AG09319 (cell line): ENCODE results near the gene SUV39H2.
A peak's percentile ranks its signal among the peaks of the same experiment; 100 is the strongest.
"Not testable (repeated sequence)": the region's sequence is repeated elsewhere in the genome, so short reads cannot be mapped to it uniquely, and the experiment has no call there.

Source experiments
- DNase-seq: peaks from one replicate; pipeline ENCODE4 v3.0.0-alpha.2; 2010; ENCODE audit warnings: low read depth; ENCODE audit errors: extremely low read depth
- TF ChIP-seq, protein P1 (sequence below): IDR thresholded peaks from 2 replicates; pipeline ENCODE4 v1.5.1; 2011; ENCODE audit warnings: low read depth, mild to moderate bottlenecking, inconsistent platforms, low read length, moderate library complexity

SUV39H2 gene

DNA sequence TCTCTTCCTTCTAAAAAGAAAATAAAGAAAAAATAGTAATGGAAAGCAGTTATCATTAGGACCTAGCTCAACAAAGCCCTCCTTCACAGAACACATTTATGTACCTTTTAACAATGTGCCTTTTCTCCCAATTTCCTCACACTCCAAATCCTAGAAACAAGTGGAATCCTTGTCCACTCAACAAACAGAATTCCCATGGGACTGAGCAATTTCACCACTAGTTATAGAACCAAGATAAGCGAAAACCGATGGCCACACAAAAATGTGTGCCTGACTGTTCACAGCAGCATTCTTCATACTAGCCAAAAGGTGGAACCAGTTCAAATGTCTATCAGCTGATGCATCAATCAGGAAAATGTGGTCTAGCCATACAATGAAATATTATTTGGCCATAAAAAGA, 57.9 kb downstream of the SUV39H2 start:
- no peak for DNase-seq
- TF ChIP-seq, protein P1, sequence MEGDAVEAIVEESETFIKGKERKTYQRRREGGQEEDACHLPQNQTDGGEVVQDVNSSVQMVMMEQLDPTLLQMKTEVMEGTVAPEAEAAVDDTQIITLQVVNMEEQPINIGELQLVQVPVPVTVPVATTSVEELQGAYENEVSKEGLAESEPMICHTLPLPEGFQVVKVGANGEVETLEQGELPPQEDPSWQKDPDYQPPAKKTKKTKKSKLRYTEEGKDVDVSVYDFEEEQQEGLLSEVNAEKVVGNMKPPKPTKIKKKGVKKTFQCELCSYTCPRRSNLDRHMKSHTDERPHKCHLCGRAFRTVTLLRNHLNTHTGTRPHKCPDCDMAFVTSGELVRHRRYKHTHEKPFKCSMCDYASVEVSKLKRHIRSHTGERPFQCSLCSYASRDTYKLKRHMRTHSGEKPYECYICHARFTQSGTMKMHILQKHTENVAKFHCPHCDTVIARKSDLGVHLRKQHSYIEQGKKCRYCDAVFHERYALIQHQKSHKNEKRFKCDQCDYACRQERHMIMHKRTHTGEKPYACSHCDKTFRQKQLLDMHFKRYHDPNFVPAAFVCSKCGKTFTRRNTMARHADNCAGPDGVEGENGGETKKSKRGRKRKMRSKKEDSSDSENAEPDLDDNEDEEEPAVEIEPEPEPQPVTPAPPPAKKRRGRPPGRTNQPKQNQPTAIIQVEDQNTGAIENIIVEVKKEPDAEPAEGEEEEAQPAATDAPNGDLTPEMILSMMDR, result no peak

DNA sequence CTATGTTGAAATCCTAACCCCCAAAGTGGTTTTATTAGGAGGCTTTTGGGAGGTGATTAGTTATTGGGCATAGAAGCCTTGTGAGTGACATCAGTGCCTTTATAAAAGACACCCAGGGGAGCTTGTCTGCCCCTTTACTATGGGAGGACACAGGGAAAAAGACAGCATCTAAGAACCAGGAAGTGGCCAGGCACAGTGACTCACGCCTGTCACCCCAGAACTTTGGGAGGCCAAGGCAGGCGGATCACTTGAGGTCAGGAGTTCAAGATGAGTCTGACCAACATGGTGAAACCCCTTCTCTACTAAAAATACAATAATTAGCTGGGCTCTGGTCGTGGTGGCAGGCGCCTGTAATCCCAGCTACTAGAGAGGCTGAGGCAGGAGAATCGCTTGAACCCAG, 60.3 kb downstream of the SUV39H2 start:
- not testable (repeated sequence) for DNase-seq

DNA sequence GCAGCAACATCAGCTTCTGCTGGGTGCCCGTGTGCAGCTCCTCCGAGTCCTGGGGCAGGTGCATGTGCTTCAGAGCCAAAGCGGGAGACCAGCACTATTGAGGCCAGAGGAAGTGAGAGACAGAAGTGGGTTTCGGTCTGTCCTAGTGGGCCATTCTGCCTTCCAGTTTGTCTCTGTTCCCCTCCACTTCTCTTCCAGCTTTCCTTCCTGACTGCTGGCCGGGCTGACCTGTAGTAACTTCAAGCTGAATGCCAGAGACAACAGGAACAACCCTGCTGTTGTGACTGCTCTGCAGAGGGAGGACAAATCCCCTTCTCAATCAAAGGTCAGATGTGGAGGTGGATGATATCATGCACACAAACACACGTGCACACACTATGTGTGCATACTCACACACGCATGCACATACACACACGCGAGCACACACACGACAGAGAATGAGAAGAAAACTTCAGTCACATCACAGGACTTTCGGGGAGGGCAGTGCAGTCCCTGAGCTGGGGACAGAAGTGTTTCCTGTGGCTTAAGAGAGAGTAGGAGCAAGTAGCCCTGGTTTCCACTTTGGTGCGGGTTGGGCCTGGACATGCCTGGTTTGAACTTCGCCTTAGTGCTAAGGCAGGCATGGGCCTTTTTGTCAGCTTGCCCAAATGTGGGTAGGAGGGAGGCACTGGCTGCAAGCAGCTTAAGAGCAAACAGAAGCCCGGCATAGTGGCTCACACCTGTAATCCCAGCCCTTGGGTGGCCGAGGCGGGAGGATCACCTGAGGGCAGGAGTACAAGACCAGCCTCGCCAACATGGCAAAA, 63.7 kb downstream of the SUV39H2 start:
- not testable (repeated sequence) for DNase-seq

DNA sequence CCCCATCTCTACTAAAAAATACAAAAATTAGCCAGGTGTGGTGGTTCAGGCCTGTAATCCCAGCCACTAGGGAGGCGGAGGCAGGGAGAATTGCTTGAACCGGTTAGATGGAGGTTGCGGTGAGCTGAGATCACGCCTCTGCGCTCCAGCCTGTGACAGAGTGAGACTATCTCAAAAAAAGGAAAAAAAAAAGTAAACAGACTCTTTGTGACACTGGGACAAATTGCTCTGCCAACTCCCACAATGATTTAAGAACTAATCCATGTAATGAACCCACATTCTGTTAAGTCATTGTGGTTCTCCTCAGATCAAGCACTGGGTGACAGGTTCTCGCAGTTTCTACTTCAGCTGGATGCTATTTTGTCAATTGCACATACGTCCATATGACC, 64.3 kb downstream of the SUV39H2 start:
- DNase-seq, result not testable (repeated sequence)

DNA sequence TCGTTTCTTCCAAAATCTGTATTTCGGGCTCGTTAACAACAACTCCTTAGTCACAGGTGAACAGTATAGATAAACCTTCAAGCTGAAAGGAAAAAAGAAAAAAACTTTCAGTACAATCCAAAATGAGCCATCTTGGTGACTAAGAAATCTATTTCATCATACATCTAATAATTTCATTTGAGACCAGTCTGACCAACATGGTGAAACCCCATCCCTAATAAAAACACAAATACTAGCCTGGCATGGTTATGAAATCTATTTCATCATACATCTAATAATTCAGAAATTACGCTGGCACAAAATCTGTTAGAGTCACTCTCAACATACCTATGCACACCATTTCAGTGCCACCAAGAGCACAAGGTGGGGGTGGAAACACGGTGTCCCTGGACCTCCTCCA, 66.4 kb downstream of the SUV39H2 start:
- TF ChIP-seq, protein P1, result no peak
- no peak for DNase-seq

DNA sequence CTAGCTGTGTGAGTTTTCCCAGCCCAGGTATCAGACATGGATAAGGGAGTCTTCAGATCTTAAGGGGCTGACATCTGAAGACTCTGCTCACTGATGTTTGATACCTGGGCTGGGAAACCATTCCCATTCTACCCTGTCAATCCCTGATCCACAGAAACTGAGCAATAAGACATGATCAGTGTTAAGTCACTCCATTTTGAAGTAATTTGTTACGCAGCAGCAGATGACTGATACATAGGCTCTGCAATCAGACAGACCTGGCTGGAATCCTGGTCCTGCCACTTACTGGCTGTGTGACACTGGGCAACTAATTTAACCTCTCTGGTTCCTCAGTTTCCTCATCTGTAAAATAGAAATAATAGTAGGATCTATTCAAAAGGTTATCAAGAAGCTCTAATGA, 68.6 kb downstream of the SUV39H2 start:
- no peak for DNase-seq
- TF ChIP-seq, protein P1, result no peak

DNA sequence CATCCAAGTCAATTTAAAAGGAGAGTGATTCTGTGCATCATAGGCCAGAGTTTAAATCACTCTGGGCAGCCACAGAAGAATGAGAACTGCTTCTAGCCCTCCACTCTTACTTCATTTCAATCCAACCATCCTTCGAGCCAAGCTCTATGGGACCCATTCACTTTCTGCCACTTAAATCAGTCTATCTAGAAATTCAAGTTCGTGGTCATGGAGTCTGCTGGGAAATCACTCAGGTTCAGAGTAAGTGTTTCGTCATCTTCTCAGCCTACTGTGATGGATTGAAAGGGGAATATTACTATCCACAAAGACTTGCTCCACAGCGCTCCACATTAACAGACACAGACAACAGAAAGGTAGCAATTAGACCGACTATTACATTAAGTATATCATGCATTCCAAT, 70.6 kb downstream of the SUV39H2 start:
- DNase-seq, result no peak

DNA sequence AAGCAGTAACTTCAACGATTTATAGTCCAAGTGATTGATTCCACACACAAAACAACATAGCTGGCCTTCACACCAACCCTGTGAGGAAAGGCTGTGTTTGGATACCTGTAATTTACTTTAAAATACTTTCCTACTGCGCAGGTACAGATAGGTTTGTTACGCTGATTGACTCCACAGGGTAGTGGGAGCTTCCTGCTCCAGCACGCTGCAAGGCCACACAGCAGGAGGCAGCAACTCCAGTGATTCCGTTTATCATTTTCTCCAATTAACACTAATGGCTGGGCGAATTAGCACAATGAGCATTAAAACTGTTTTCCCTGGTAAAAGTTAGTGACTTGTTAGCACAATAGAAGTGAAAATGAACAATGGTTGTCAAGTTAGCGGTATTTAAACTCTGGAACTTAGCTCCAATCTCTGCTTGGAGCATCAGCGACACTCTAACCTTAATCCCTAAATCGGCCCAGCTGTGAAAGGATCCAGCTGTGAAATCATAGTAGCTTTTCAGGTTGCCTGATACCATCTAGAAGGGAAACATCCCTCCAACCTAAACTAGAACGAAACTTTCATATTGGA, 74.3 kb downstream of the SUV39H2 start:
- DNase-seq, result no peak
- TF ChIP-seq, protein P1, result peak; percentile 14

More for the DNA sequence above, 70.6 kb downstream of the SUV39H2 start:
- TF ChIP-seq, protein P1, result no peak

DNA sequence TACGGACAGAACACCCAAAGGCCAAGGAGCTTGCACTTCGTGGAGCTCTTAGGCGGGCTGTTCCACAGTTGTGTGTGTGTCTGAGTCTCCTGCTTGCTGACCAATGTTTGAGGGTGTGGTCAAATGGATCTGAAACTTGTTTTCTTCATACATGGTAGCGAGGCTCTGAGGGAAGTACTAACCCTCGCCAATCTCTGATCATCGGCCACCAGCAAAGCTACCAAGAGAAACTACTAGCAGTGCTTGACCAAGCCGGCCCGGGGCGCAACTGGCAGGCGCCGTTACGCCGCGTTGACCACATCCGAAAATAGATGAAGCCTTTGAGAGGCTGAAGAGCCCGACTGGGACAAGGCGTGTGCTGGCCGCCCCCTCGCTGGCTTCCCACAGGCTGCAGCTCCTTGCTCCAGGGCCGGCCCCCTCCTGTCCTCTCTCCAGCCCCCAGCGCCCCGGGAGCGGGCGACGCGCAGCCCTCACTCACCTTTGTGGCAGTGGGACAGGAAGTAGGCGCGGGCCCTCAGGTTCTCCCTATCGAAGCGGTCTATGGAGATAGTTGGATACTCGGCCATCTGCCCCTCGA, 74.8 kb downstream of the SUV39H2 start:
- peak; percentile 18 for DNase-seq
- TF ChIP-seq, protein P1, result peak; percentile 21
